GM20000 (cell line): Measurements from ENCODE around the gene SYK.
A peak's percentile ranks its signal among the peaks of the same experiment; 100 is the strongest.
"Not testable (repeated sequence)": the region's sequence is repeated elsewhere in the genome, so short reads cannot be mapped to it uniquely, and the experiment has no call there.

Experiments
- DNase-seq: peaks from one replicate; pipeline ENCODE4 v3.0.0; 2012; ENCODE audit warnings: low spot score
- CTCF ChIP-seq: IDR thresholded peaks from 2 replicates; pipeline ENCODE4 v1.5.1; 2012; ENCODE audit warnings: mild to moderate bottlenecking, control low read depth; ENCODE audit errors: extremely low read depth, missing control alignments

Gene SYK

GRCh38 chr9:90801241-90801972 is at the start of gene SYK:
TSS of gene SYK (plus strand) at chr9:90801819. CDS start at chr9:90843899, 42,080 bp downstream.
- TF ChIP-seq CTCF: no peak
- peak; percentile 56 for DNase-seq

GRCh38 chr9:90755514-90756371 is 45.9 kb upstream of the SYK start:
- not testable (repeated sequence) for DNase-seq
- peak; percentile 28 for TF ChIP-seq CTCF

- DNase-seq: not testable (repeated sequence)
Measured at GRCh38 chr9:90760577-90760976, 41.0 kb upstream of the SYK start.

GRCh38 chr9:90766731-90767130 is 34.9 kb upstream of the SYK start:
- no peak for TF ChIP-seq CTCF
- no peak for DNase-seq

GRCh38 chr9:90767523-90768100 is 34.0 kb upstream of the SYK start:
- TF ChIP-seq CTCF: no peak
- no peak for DNase-seq

- peak; percentile 58 for DNase-seq
- TF ChIP-seq CTCF: no peak
Measured at GRCh38 chr9:90770182-90770738, 31.4 kb upstream of the SYK start.

GRCh38 chr9:90770927-90771326 is 30.7 kb upstream of the SYK start:
- TF ChIP-seq CTCF: no peak
- DNase-seq: no peak
